HepG2 (cell line): ENCODE measurements around the gene DSCAML1. TPM values are rescaled to one million over a fixed set of nuclear protein-coding genes. Genes with fewer than 3 reads are reported as not detected.

Experiments used
- ASH2L ChIP-seq: fragments of 300-600, 200-600 bp; sonication (generic); IDR thresholded peaks from 2 replicates; pipeline ENCODE4 v1.7.0; 2017; ENCODE audit warnings: low read depth, mild to moderate bottlenecking, moderate library complexity, mixed read lengths, low read length; ENCODE audit not compliant: insufficient read length
- CBX1 ChIP-seq: IDR thresholded peaks from one replicate; pipeline ENCODE4 v1.6.1; 2016; ENCODE audit warnings: antibody characterized with exemption, low read depth
- CEBPG ChIP-seq: IDR thresholded peaks from 2 replicates; pipeline ENCODE4 v1.6.1; 2016
- HNRNPLL ChIP-seq: fragments of 200-400 bp; formaldehyde crosslinking; IDR thresholded peaks from 2 replicates; pipeline ENCODE4 v1.6.1; 2017; ENCODE audit warnings: mild to moderate bottlenecking, low read depth, low read length; ENCODE audit not compliant: poor library complexity, severe bottlenecking
- HOMEZ ChIP-seq: IDR thresholded peaks from 2 replicates; pipeline ENCODE4 v1.6.1; 2016; ENCODE audit warnings: low read depth
- IRF2 ChIP-seq: IDR thresholded peaks from 2 replicates; pipeline ENCODE4 v1.6.1; 2018; ENCODE audit warnings: missing genetic modification reagents, missing compliant biosample characterization
- ISX ChIP-seq: sonication (generic); formaldehyde crosslinking; conservative IDR thresholded peaks from 2 replicates; pipeline ENCODE4 v1.5.0; 2020; ENCODE audit warnings: missing genetic modification reagents
- KLF12 ChIP-seq: sonication (generic); formaldehyde crosslinking; IDR thresholded peaks from 2 replicates; pipeline ENCODE4 v1.4.0; 2020; ENCODE audit warnings: missing genetic modification reagents, borderline replicate concordance
- MLX ChIP-seq: IDR thresholded peaks from 2 replicates; pipeline ENCODE4 v1.6.1; 2016
- NAIF1 ChIP-seq: sonication (generic); formaldehyde crosslinking; IDR thresholded peaks from 2 replicates; pipeline ENCODE4 v1.5.0; 2020; ENCODE audit warnings: mild to moderate bottlenecking, missing genetic modification reagents, borderline replicate concordance
- NR0B2 ChIP-seq: sonication (generic); formaldehyde crosslinking; IDR thresholded peaks from 2 replicates; pipeline ENCODE4 v1.4.0; 2020; ENCODE audit warnings: mild to moderate bottlenecking, missing genetic modification reagents
- PITX1 ChIP-seq: sonication (generic); formaldehyde crosslinking; IDR thresholded peaks from 2 replicates; pipeline ENCODE4 v1.5.1; 2020; ENCODE audit warnings: mild to moderate bottlenecking, missing genetic modification reagents
- RARA ChIP-seq: IDR thresholded peaks from 2 replicates; pipeline ENCODE4 v1.6.1; 2016; ENCODE audit warnings: missing genetic modification reagents, missing compliant biosample characterization
- SUZ12 ChIP-seq: fragments of 150-350 bp; IDR thresholded peaks from 2 replicates; pipeline ENCODE4 v1.6.1; 2014; ENCODE audit warnings: low read depth, low read length
- ZNF282 ChIP-seq: fragments of 450-650 bp; IDR thresholded peaks from 2 replicates; pipeline ENCODE4 v1.6.1; 2018; ENCODE audit not compliant: partially characterized antibody
- ZNF337 ChIP-seq: sonication (generic); formaldehyde crosslinking; IDR thresholded peaks from 2 replicates; pipeline ENCODE4 v1.5.1; 2020; ENCODE audit warnings: missing genetic modification reagents, low read depth, mild to moderate bottlenecking, borderline replicate concordance
- ZNF646 ChIP-seq: sonication (generic); formaldehyde crosslinking; IDR thresholded peaks from 2 replicates; pipeline ENCODE4 v1.9.0; 2021; ENCODE audit warnings: mild to moderate bottlenecking, missing genetic modification reagents
- ZNF703 ChIP-seq: sonication (generic); formaldehyde crosslinking; IDR thresholded peaks from 2 replicates; pipeline ENCODE4 v1.5.1; 2020; ENCODE audit warnings: missing genetic modification reagents, mild to moderate bottlenecking, moderate library complexity, borderline replicate concordance
- ZNF720 ChIP-seq: sonication (generic); formaldehyde crosslinking; IDR thresholded peaks from 2 replicates; pipeline ENCODE4 v1.4.0; 2020; ENCODE audit warnings: missing genetic modification reagents
- ZNF781 ChIP-seq: sonication (generic); formaldehyde crosslinking; IDR thresholded peaks from 2 replicates; pipeline ENCODE4 v1.5.1; 2020; ENCODE audit warnings: borderline replicate concordance, mild to moderate bottlenecking, missing genetic modification reagents; ENCODE audit errors: not compliant biosample characterization
- ZSCAN25 ChIP-seq: sonication (generic); formaldehyde crosslinking; IDR thresholded peaks from 2 replicates; pipeline ENCODE4 v1.8.0; 2022; ENCODE audit warnings: mild to moderate bottlenecking, missing genetic modification reagents
- polyA plus RNA-seq, 8 experiments: library from polyadenylated mRNA; depleted of rRNA in 3 of 8; stranded (reverse) in 7 of 8; unstranded in 1 of 8; fragments of >200 nt; fragmentation: Illumina TruSeq in 4 of 8; extraction: Trizol in 4 of 8; gene quantifications; 2 replicates each; pipeline versions ENCODE4 v1.2.1 to v1.2.3, GENCODE V29; 2011 to 2016; ENCODE audit warnings: low read depth in 4 of 8, missing spikeins in 1 of 8, mixed read lengths in 1 of 8; ENCODE audit not compliant: insufficient read depth in 1 of 8
- total RNA-seq, 5 experiments: library from RNA; depleted of rRNA; stranded (reverse); fragments of >200 nt; fragmentation: Illumina TruSeq; extraction: Trizol; gene quantifications; 2 replicates each; pipeline ENCODE4 v1.2.3, GENCODE V29; 2016; ENCODE audit warnings: low read depth in 1 of 5

DSCAML1 gene
- total and polyA plus RNA-seq, 2 of the 13 experiments (the other 11 are each of a cell fraction or from before 2014, with no cell fraction given) = 0.29 to 0.40 TPM

DNA sequence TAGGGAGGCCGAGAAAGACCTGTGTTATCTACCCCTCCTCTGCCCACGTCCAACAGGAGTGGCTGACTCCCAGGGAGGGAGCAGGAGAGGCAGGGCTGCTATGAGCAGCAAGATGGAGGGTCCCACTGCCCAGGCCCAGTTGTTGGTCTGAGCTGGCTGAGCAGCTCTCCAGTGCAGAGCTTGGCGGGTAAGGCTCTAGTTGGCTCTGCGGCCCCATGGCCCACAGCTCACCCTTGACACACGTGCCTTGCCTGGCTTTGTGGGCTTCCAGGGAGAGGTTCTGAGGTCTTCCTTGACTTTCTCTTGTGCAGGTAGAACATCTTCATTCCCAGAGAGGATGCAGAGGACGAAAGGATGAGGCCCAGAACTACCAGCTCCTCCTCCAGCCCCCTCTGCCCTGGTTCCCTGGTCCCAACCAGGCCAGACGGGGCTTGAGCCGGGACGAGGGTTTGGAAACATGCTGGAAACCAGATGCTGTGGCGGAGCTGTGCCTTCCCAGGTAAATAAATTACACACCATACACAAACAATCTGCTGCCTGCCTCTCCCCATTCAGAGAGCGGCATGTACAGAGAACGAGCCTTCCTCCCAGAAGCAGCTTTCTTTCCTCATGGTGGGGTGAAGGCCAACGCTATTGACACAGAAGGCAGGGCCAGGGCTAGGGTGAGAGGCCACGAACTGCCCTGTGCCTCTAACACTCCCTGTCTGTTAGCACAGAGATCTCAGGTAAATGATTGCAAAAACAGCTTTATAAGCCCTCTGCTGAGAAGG, 48.1 kb downstream of the DSCAML1 start (continued):
- TF ChIP-seq MLX (CRISPR knock-in tag) (peak; percentile 84; the same call in 1 of the 2 replicates), ZNF337 (no peak), KLF12 (peak; percentile 59; the same call in 1 of the 2 replicates), CEBPG (peak; percentile 75), SUZ12 (no peak), ZSCAN25 (peak; percentile 56; the same call in 1 of the 2 replicates), NR0B2 (peak; percentile 12; the same call in 1 of the 2 replicates), CBX1 (peak; percentile 34), IRF2 (CRISPR knock-in tag) (peak; percentile 73; the same call in 1 of the 2 replicates), NAIF1 (CRISPR knock-in tag) (no peak), ZNF781 (CRISPR knock-in tag) (no peak), ISX (no peak), ZNF282 (no peak), RARA (CRISPR knock-in tag) (peak; percentile 100), ASH2L (peak; percentile 27), HNRNPLL (no peak), HOMEZ (CRISPR knock-in tag) (no peak), PITX1 (CRISPR knock-in tag) (peak; percentile 89), ZNF703 (no peak), ZNF720 (no peak), ZNF646 (CRISPR knock-in tag) (no peak; the same call in 1 of the 2 replicates)
